A549 (cell line): ENCODE results near the gene KIAA0513. TPM values are rescaled to one million over a fixed set of nuclear protein-coding genes. Genes with fewer than 3 reads are reported as not detected.

Experiments
- ATAC-seq, 2 experiments: fragments of 200-7000 bp in 1 of 2; fragments of >200 bp in 1 of 2; cut with Nextera tagmentation in 1 of 2; cut with Tn5 transposase in 1 of 2; 3 replicates each; pipeline versions ENCODE4 v1.8.0 to v1.9.1; 2018 to 2020; ENCODE audit warnings: mild to moderate bottlenecking in 1 of 2, moderate library complexity in 1 of 2
- CTCF ChIA-PET: fragments of 300-600 bp; sonication (Branson Sonifier 250); formaldehyde crosslinking; extraction: SDS; loops from one replicate; lab custom pipeline; 2021; ENCODE audit warnings: antibody characterized with exemption, inconsistent platforms; lab: Yijun Ruan, JAX
- POLR2A ChIA-PET: fragments of 350-600 bp; formaldehyde crosslinking; extraction: SDS; loops from one replicate; lab custom pipeline; 2021; ENCODE audit warnings: antibody characterized with exemption, inconsistent platforms; lab: Yijun Ruan, JAX
- DNase-seq, 2 experiments: peaks; one replicate each; pipeline versions ENCODE4 v3.0.0 to v3.0.0-alpha.2; 2011 to 2016; ENCODE audit warnings: low read depth in 1 of 2, low spot score in 1 of 2
- FAIRE-seq: peaks from 2 replicates; lab custom pipeline; 2011; peaks lifted over from hg19 to GRCh38; lab: Jason Lieb, UNC
- H3K27ac ChIP-seq, 2 experiments: fragments of >200 bp; sonication (Bioruptor Twin); formaldehyde crosslinking; 3 replicates each; pipeline ENCODE4 v1.5.1; 2016 to 2017
- H3K4me1 ChIP-seq: fragments of >200 bp; sonication (Bioruptor Twin); formaldehyde crosslinking; 3 replicates; pipeline ENCODE4 v1.6.1; 2016
- H3K4me2 ChIP-seq: fragments of >200 bp; sonication (Bioruptor Twin); formaldehyde crosslinking; 3 replicates; pipeline ENCODE4 v1.6.1; 2016
- H3K4me3 ChIP-seq: fragments of >200 bp; sonication (Bioruptor Twin); formaldehyde crosslinking; 3 replicates; pipeline ENCODE4 v1.5.1; 2016
- H3K9me3 ChIP-seq: fragments of >200 bp; sonication (Bioruptor Twin); formaldehyde crosslinking; 3 replicates; pipeline ENCODE4 v1.6.1; 2016
- BCL3 ChIP-seq: fragments of >200 bp; sonication (Bioruptor Twin); formaldehyde crosslinking; IDR thresholded peaks from 3 replicates; pipeline ENCODE4 v1.6.1; 2016
- BHLHE40 ChIP-seq: IDR thresholded peaks from 2 replicates; pipeline ENCODE4 v1.6.1; 2012; ENCODE audit warnings: low read depth, low read length, inconsistent platforms
- HOXB5 ChIP-seq: fragments of 250-450 bp; sonication (Bioruptor Pico); IDR thresholded peaks from 2 replicates; pipeline ENCODE4 v1.5.0; 2020; ENCODE audit warnings: mild to moderate bottlenecking, moderate library complexity
- KDM1A ChIP-seq: fragments of 200-600 bp; sonication (generic); IDR thresholded peaks from 2 replicates; pipeline ENCODE4 v1.6.1; 2016; ENCODE audit warnings: low read depth, mild to moderate bottlenecking
- MAZ ChIP-seq: fragments of 150-350 bp; IDR thresholded peaks from 2 replicates; pipeline ENCODE4 v1.6.1; 2014; ENCODE audit warnings: antibody characterized with exemption, low read depth, low read length, borderline replicate concordance
- POLR2A ChIP-seq: IDR thresholded peaks from 2 replicates; pipeline ENCODE4 v1.6.1; 2012; ENCODE audit warnings: mild to moderate bottlenecking, low read length
- POLR2AphosphoS2 ChIP-seq: conservative IDR thresholded peaks from 2 replicates; pipeline ENCODE4 v1.6.1; 2012; ENCODE audit warnings: low read length, improper control_type of control experiment, inconsistent platforms
- RCOR1 ChIP-seq: fragments of 150-350 bp; IDR thresholded peaks from 2 replicates; pipeline ENCODE4 v1.6.1; 2014; ENCODE audit warnings: antibody characterized with exemption, low read length, low read depth
- REST ChIP-seq: fragments of 200-600 bp; sonication (generic); IDR thresholded peaks from 2 replicates; pipeline ENCODE4 v1.6.1; 2016; ENCODE audit warnings: antibody characterized with exemption, mild to moderate bottlenecking, moderate library complexity
- RNF2 ChIP-seq: fragments of 200-600 bp; sonication (generic); IDR thresholded peaks from 2 replicates; pipeline ENCODE4 v1.6.1; 2016; ENCODE audit warnings: low read depth, mild to moderate bottlenecking, antibody characterized with exemption, moderate library complexity, borderline replicate concordance
- TP53 ChIP-seq: fragments of 250-450 bp; sonication (Bioruptor Pico); IDR thresholded peaks from 2 replicates; pipeline ENCODE4 v1.5.0; 2021; ENCODE audit warnings: mild to moderate bottlenecking, moderate library complexity
- ZSCAN20 ChIP-seq: fragments of 250-450 bp; sonication (Bioruptor Pico); IDR thresholded peaks from 2 replicates; pipeline ENCODE4 v1.8.0; 2022; ENCODE audit warnings: mild to moderate bottlenecking, moderate library complexity
- WGBS: methylation state at CpG from one replicate; pipeline ENCODE4 v1.1.6; 2017; ENCODE audit errors: missing lambda C conversion rate; 5-methylcytosine and 5-hydroxymethylcytosine counted together
- polyA plus RNA-seq, 4 experiments: library from polyadenylated mRNA; depleted of rRNA in 3 of 4; stranded (reverse); fragments of >200 nt; fragmentation: RNase III in 1 of 4; extraction: RNeasy Plus Mini Kit Qiagen cat#74134 plus additional on column Dnase treatment in 1 of 4; gene quantifications; 2 replicates in 3 of 4; 3 replicates in 1 of 4; pipeline ENCODE4 v1.2.3, GENCODE V29; 2011 to 2017

The KIAA0513 gene
- polyA plus RNA-seq, 2 of the 4 experiments (the other 2 are of a cell fraction), result 1.8 TPM

DNA sequence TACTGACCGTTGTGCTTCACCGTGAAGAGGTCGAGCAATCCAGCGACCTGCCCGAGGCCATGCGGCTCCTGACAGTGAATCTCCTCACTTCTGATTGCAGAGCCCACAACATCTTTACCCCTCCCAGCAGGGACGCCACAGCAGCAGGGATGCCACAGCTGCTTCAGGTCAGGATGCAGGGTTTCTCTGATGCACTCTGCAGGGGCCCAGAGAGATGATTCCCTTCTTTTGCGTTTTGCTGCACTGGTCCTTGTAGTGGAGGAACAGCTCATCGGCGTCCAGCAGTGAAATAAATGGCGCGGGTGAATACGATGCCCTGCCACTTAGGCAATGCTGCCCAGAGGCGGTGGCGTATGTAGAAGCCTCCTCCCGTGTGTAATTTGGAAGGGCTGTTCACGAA, 5.6 kb downstream of the KIAA0513 start:
- CTCF ChIA-PET, result interaction anchor here (1.0 to 1.2 kb wide), 2 partner anchors 22 to 53 kb away, joined by 3 to 4 read pairs; partner anchors contain the start of gene ZDHHC7
- Histone ChIP-seq H3K4me2 (no peak overlapping the region), H3K27ac (no peak overlapping the region), H3K9me3 (no peaks in the 10 kb centered on the region), H3K4me3 (no peak overlapping the region), H3K4me1 (peaks cover 28% of the 10 kb centered on the region)
- no peak for DNase-seq
- no peak for FAIRE-seq
- no peak for TF ChIP-seq TP53 (CRISPR knock-in tag)
- TF ChIP-seq REST, result no peak
- TF ChIP-seq BCL3, result no peak
- TF ChIP-seq MAZ, result no peak
- no peak for TF ChIP-seq RCOR1
- no peak for TF ChIP-seq KDM1A
- WGBS, result 90% methylated on average over 17 of the region's 17 CpGs
- ATAC-seq, result no peak
- POLR2A ChIA-PET, result no interaction called here

DNA sequence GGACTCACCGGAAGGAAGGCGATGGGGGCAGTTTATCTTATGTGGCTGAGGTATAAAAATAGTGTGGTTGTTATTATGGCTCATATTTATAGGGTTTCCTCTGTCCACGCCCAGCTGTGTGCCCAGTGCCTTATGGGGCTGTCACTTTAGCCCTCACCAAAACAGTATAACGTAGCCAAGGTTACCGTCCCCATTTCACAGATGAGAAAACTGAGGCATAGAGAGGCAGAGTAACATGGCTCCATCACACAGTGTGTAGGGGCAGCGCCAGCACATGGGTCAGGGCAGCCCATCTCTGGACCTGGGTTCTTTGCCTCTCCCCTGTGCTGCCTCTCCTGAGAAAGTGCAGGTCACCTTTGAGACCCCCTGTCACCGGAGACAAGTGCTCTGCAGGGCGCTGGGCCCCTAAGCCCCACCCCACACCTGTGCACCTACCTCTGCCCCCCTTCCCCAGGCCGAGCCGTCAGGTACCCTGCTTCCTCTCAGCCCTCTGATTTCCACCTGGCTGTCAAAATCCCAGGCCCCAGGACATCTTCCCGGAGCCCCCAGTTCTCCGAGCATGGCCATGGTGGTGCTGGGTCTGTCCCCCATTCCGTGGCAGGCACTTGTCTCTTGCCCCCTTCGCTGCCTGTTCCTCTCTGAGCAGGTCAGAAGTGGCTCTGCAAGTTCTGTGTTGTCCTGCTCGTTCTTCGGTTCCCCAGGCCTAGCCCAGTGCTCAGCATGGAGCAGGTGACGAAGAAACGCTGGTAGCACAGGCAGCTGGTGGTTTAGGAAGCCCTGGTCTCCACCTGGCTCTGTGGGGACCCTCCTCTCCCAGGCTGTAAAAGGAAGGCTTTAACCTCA, 7.2 kb downstream of the KIAA0513 start:
- peak in 1 of 2 experiments; percentile 36; a peak in 2 of 6 replicates for ATAC-seq
- no peak overlapping the region for H3K4me2 ChIP-seq
- FAIRE-seq, result no peak
- no peaks in the 10 kb centered on the region for H3K9me3 ChIP-seq
- POLR2A ChIA-PET, result no interaction called here
- DNase-seq, result no peak
- WGBS, result 79% methylated on average over 16 of the region's 18 CpGs
- CTCF ChIA-PET, result interaction anchor here (1.2 to 2.6 kb wide), 3 partner anchors 36 to 281 kb away, joined by 3 to 9 read pairs (median 3); no protein-coding TSS in a partner anchor
- H3K4me3 ChIP-seq, result no peak overlapping the region
- peaks cover 12% of the 10 kb centered on the region; the same call in 2 of the 3 replicates for H3K4me1 ChIP-seq
- TF ChIP-seq MAZ, result no peak
- TF ChIP-seq HOXB5 (CRISPR knock-in tag), result no peak
- TF ChIP-seq POLR2AphosphoS2, result no peak
- no peak for TF ChIP-seq ZSCAN20
- no peak for TF ChIP-seq POLR2A
- no peak for TF ChIP-seq BHLHE40
- H3K27ac ChIP-seq, result no peak overlapping the region

- no peak overlapping the region for H3K4me3 ChIP-seq
- peak; percentile 43; the same call in 1 of the 2 replicates for TF ChIP-seq REST
- no peak for TF ChIP-seq RNF2
- no peak for DNase-seq
- WGBS, result 82% methylated on average over 15 of the region's 15 CpGs
- no peak overlapping the region for H3K4me2 ChIP-seq
- no peaks in the 10 kb centered on the region for H3K9me3 ChIP-seq
- ChIA-PET CTCF (interaction anchor here (0.9 to 2.6 kb wide), 5 partner anchors 25 to 282 kb away, joined by 3 to 9 read pairs (median 3); no protein-coding TSS in a partner anchor), POLR2A (interaction anchor here (0.6 kb wide), 1 partner anchor 21 kb away, joined by 3 read pairs; no protein-coding TSS in a partner anchor)
- peaks cover 11% of the 10 kb centered on the region; the same call in 2 of the 3 replicates for H3K4me1 ChIP-seq
- H3K27ac ChIP-seq, result no peak overlapping the region
- no peak for FAIRE-seq
- ATAC-seq, result no peak
Observed at GRCh38 chr16:85036236-85037049, 8.8 kb downstream of the KIAA0513 start.
